ENCODE results near the gene BGN. TPM values are rescaled to one million over a fixed set of nuclear protein-coding genes. Genes with fewer than 3 reads are reported as not detected.

The BGN gene
- total RNA-seq, 2 donors from 2014 or later = not detected

DNA sequence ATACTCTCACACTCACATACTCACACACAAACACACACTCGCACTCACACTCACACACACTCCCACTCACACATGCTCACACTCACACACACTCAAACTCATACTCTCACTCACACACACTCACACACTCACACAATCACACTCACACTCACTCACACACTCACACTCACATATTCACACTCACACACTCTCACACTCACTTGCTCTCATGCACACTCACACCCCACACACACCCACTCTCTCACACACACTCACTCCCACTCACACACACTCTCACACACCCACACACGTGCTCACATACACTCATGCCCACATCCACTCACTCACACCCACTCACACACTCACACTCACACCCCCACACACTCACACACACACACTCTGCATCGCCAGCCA, 17.7 kb downstream of the BGN start:
- no peak overlapping the region for H3K27ac Mint-ChIP-seq
- no peaks in the 10 kb centered on the region for H3K4me1 Mint-ChIP-seq (ENCODE audit: low read depth in 2 of 2)

DNA sequence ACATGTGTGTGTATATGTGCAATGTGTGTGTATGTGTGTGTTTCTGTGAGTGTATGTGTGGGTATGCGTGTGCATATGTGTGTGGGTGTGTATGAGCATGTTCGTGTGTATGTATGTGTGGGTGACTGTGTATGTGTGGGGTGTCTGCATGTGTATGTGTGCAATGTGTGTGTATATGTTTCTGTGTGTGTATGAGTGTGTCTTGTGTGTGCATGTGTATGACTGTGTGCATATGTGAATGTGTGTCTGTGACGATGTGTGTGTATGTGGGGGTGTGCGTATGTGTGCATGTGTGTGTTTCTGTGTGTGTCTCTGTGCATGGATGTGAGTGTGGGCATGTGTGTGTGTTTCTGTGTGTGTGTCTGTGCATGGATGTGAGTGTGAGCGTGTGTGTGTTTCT, 18.5 kb downstream of the BGN start:
- Mint-ChIP-seq H3K9me3 (no peaks in the 10 kb centered on the region), H3K4me3 (no peak overlapping the region), H3K27me3 (peaks cover 6 to 9% of the 10 kb centered on the region in 2 donors), H3K36me3 (no peaks in the 10 kb centered on the region), H3K27ac (no peak overlapping the region), H3K4me1 (ENCODE audit: low read depth in 2 of 2) (no peaks in the 10 kb centered on the region)
- DNase-seq (ENCODE audit: low spot score) = no peak
- ATAC-seq = no peak

More for the DNA sequence above, 17.7 kb downstream of the BGN start:
- Mint-ChIP-seq H3K36me3 (no peaks in the 10 kb centered on the region), H3K27me3 (peaks cover 5 to 9% of the 10 kb centered on the region in 2 donors), H3K4me3 (no peak overlapping the region), H3K9me3 (no peaks in the 10 kb centered on the region)
- ATAC-seq (no peak), DNase-seq (ENCODE audit: low spot score) (no peak)

DNA sequence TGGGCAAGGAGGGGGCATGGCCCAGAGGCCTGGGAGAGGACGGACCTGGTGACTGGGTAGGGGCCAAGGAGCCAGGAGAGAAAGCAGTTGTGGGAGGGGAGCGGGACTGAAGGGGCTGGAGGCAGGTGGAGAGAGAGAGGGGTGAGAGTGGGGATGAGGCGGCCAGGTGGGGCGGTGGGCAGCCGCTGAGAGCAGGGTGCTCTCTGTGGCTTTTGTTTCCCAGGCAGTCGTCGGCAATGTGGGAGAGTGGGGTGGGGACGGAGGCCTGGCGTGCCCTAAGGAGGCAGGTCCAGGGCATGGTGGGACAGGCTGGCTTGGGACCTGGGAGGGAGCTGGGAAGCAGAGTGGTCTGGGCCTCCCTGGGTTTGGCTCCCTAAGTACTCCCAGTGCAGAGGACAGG, 19.5 kb downstream of the BGN start:
- no peak for ATAC-seq
- DNase-seq (ENCODE audit: low spot score) = no peak
- Mint-ChIP-seq H3K36me3 (no peaks in the 10 kb centered on the region), H3K27ac (no peak overlapping the region), H3K4me3 (no peak overlapping the region), H3K9me3 (no peaks in the 10 kb centered on the region), H3K4me1 (ENCODE audit: low read depth in 2 of 2) (no peaks in the 10 kb centered on the region), H3K27me3 (peaks cover 9% of the 10 kb centered on the region in 2 donors)

DNA sequence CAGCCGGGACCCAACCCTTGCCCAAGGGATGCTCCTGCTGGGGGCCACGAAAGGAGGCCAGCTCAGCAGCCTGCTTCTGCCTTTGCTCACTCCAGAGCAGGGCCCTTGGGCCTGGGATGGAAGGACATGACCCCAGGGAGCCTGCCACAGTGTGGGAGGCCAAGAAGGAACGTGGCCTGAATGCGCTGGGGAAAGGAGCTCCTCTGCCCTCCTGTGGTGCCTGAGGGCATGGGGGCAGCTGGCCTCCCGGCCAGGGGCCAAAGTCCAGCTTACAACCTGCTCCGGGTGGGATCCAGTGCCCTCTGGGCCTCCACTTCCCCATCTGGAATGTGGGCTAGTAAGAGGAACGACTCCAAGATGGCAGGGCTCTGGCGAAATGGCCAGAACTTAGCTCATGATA, 20.7 kb downstream of the BGN start:
- H3K27me3 Mint-ChIP-seq = peaks cover 9% of the 10 kb centered on the region in 2 donors
- no peak for DNase-seq (ENCODE audit: low spot score)
- H3K4me1 Mint-ChIP-seq (ENCODE audit: low read depth in 2 of 2) = no peaks in the 10 kb centered on the region
- no peak for ATAC-seq
- no peaks in the 10 kb centered on the region for H3K36me3 Mint-ChIP-seq
- no peak overlapping the region for H3K4me3 Mint-ChIP-seq
- H3K9me3 Mint-ChIP-seq = no peaks in the 10 kb centered on the region
- no peak overlapping the region for H3K27ac Mint-ChIP-seq

DNA sequence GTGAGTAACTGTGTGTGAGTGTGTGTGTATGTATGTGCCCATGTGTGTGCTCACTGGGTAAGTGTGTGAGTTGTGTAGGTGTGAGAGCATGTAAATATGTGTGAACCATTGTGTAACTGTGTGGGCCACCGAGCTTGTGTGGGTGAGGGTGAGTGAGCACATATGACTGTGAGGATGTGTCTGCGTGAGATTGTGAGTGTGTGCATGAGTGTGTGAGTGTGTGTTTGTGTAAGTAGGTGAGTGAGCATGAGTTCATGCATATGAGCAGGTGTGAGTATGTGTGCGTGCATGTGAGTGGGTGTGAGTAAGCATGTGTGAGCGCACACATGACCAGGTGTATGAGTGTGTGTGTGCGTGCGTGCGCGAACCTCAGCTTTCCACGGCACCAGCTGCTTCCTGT, 21.3 kb downstream of the BGN start:
- DNase-seq (ENCODE audit: low spot score) = no peak
- Mint-ChIP-seq H3K36me3 (no peaks in the 10 kb centered on the region), H3K4me1 (ENCODE audit: low read depth in 2 of 2) (no peaks in the 10 kb centered on the region), H3K9me3 (no peaks in the 10 kb centered on the region), H3K27ac (no peak overlapping the region), H3K4me3 (no peak overlapping the region), H3K27me3 (peaks cover 9% of the 10 kb centered on the region in 2 donors)
- no peak for ATAC-seq

DNA sequence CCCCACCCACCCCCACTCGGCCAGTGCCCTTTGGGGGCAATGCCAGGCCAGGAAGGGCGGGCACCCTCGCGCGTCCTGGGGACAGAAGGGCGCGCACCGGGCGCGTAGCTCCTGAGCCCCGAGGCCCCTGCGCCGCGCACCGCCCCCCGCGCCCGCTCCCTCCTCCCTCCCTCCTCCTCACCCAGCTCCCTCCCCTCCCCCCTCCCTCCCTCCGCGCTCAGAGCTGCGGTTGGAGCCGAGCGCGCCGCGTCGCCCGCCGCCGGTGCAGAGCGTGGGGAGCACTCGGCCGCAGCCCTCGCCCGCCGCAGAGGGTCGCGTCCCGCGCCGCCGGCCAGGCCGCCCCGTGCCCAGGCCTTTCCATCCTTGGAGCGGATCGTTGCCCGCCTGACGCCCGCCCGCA, 22.6 kb downstream of the BGN start, which contains the start of gene ATP2B3:
TSS of gene ATP2B3 (plus strand) at position 220 of the 400 bp plus-strand sequence. CDS start 18,606 bp downstream, outside the sequence.
- ATAC-seq (no peak), DNase-seq (ENCODE audit: low spot score) (no peak)
- Mint-ChIP-seq H3K4me3 (no peak within 1 kb of the TSS), H3K4me1 (ENCODE audit: low read depth in 2 of 2) (peaks cover 0 to 3% of the 10 kb centered on the region in 2 donors), H3K27me3 (peaks cover 9 to 13% of the 10 kb centered on the region in 2 donors), H3K9me3 (no peaks in the 10 kb centered on the region), H3K36me3 (no peaks in the 10 kb centered on the region), H3K27ac (no peak within 1 kb of the TSS)

DNA sequence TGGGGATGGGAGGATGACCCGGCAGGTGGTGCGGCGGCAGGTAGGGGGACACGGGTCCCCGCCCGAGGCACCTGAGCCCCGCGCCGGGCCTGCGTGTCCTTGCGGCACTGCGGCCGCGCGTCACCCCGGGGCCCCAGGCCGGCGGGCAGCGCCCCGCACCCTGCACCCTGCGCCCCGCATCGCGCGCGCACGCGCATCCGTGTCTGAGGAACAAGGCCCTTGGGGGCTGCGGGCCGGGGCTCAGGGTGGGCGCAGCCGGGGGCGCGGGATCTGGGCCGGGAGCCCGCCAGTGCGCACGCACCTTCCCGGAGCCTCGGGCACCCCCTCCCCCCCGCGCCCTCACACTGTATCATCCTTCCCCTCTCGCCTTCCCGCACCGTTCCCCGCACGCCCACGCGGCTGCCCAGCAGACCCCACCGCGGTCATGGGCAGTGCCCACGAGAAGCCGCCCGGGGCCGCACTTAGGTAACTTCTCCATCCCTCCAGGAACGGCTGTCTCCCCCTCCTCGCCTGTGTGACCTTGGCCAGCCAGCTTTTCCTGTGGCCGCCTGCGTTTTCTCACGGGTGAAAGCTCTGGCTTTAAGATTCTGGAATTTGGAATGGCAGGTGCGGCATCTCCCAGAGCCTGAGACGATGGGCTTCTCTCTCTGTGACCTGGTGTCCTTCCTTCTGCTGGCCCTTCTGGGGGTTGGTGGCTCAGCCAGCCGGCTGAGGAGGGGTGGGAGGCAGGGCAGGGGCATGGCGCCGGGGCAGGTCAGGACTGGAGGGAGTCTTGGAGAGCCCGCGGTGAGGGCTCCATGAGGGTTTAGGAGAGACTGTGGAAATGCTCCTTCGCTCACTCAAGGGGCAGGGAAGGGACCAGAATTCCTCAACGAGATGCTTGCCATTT, 23.4 kb downstream of the BGN start:
- no peak overlapping the region for H3K27ac Mint-ChIP-seq

DNA sequence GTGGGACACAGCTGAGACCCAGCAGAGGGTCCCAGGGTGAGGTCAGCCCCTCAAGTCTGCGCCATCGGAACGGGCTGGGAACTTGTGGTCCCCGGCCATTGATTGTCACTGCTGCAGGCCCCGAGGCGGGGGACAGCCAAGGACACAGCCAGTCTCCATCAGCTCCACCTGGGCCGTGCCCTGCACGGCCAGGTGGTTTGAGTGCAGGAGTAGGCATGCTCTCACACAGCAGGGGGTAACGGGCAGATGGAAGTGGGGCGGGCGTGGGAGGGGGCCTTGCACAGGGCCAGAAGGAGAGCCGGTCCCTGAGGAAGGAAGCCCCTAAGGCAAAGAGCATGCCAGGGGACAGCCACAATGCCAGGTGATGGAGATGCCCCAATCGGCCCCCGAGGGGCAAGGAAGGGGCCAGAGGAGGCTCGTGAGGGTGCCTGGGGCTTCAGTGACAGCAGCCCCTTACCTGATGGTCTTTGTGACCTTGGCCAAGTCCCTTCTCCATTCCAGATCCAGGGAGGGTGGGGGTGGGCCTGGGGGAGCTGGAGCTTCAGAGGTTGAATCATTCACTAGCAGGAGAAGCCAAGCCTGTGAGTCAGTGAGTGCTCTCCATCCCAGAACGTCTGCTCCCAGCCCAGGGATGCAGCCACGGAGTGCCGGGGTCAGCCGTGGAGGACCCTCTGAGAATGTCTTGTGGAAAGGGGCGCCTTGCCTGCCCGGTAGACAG, 24.9 kb downstream of the BGN start:
- H3K9me3 Mint-ChIP-seq = no peaks in the 10 kb centered on the region
- H3K4me3 Mint-ChIP-seq = no peak overlapping the region
- no peak overlapping the region for H3K27ac Mint-ChIP-seq
- no peak for DNase-seq (ENCODE audit: low spot score)
- H3K27me3 Mint-ChIP-seq = peaks cover 9 to 13% of the 10 kb centered on the region in 2 donors
- peaks cover 0 to 3% of the 10 kb centered on the region in 2 donors for H3K4me1 Mint-ChIP-seq (ENCODE audit: low read depth in 2 of 2)
- no peak for ATAC-seq
- no peaks in the 10 kb centered on the region for H3K36me3 Mint-ChIP-seq

More for the DNA sequence above, 23.4 kb downstream of the BGN start:
- DNase-seq (ENCODE audit: low spot score) (no peak), ATAC-seq (no peak)
- no peaks in the 10 kb centered on the region for H3K36me3 Mint-ChIP-seq
- H3K9me3 Mint-ChIP-seq = no peaks in the 10 kb centered on the region
- peaks cover 0 to 3% of the 10 kb centered on the region in 2 donors for H3K4me1 Mint-ChIP-seq (ENCODE audit: low read depth in 2 of 2)
- peaks cover 9 to 13% of the 10 kb centered on the region in 2 donors for H3K27me3 Mint-ChIP-seq
- H3K4me3 Mint-ChIP-seq = no peak overlapping the region

DNA sequence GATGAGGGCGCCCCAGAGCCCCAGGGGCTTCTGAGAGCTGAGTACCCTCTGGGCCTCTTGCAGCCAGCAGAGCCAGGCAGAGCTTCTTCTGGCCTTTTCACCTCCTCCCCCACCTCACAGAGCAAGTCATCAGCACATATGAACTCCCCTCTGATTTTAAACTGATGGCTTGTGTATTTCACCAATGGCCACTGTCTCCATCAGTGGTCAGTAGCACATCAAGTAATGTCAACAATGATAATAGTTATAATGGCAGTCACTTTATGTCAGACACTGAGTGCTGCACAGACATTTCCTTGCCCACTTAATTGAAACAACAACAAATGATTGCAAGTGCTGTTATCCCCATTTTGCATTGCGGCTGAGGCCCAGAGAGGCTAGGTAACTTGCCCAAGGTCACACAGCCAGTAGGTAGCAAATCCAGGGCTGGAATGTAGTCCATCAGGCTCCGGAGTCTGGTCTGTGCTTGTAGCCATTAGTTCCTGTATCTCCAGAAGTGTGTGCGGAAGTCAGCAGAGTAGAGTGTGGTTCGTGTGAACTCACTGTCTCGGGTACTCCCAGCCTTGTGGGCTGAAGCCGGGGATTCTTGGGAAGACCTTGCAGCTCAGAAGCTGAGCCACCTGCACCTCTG, 25.6 kb downstream of the BGN start:
- Mint-ChIP-seq H3K36me3 (no peaks in the 10 kb centered on the region), H3K9me3 (no peaks in the 10 kb centered on the region), H3K4me1 (ENCODE audit: low read depth in 2 of 2) (peaks cover 0 to 3% of the 10 kb centered on the region in 2 donors), H3K4me3 (no peak overlapping the region), H3K27me3 (peaks cover 9 to 13% of the 10 kb centered on the region in 2 donors), H3K27ac (no peak overlapping the region)
- ATAC-seq (no peak), DNase-seq (ENCODE audit: low spot score) (no peak)

DNA sequence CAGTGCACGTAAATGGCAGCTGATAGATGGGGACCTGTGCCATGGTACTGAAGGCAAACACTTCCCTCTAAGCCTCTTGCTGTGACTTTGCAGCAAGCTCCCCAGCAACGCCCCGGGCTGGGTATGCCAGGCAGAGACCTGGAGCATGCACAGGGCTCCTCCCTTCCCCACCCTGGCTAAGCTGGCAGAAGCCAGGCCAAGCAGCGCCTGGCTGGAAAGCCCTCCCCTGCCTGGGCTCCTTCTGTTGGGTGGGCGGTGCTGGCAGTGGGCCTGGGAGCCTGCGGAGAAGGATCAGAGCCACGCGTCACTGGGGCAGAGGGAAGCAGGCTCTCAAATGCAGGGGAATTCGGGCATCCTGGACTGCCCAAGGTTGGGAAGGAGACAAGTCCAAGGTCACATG, 26.3 kb downstream of the BGN start:
- Mint-ChIP-seq H3K36me3 (no peaks in the 10 kb centered on the region), H3K27me3 (peaks cover 4 to 9% of the 10 kb centered on the region in 2 donors), H3K9me3 (no peaks in the 10 kb centered on the region), H3K27ac (no peak overlapping the region), H3K4me1 (ENCODE audit: low read depth in 2 of 2) (peaks cover 0 to 3% of the 10 kb centered on the region in 2 donors), H3K4me3 (no peak overlapping the region)
- ATAC-seq = no peak
- no peak for DNase-seq (ENCODE audit: low spot score)

DNA sequence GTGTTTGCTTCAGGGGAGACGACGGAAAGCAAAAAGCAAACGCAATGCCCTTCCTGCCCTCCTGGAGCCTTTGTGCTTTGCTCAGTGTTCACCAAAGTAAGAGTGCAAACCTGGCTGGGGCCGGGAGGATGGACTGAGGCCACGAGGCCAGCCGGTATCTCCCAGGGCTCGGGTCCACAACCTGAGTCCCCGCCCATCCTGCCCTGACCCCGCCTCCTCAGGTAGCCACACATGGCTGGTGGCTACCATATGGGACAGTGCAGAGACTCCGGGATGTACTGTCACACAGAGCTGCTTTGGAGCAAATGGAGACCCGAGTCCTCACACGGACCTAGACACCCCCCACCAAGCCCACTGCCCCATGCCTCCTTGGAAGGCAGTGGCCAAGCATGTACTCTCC, 27.5 kb downstream of the BGN start:
- Mint-ChIP-seq H3K9me3 (no peaks in the 10 kb centered on the region), H3K36me3 (no peaks in the 10 kb centered on the region), H3K4me1 (ENCODE audit: low read depth in 2 of 2) (peaks cover 0 to 3% of the 10 kb centered on the region in 2 donors), H3K27ac (no peak overlapping the region), H3K4me3 (no peak overlapping the region), H3K27me3 (peaks cover 0 to 10% of the 10 kb centered on the region in 2 donors)
- DNase-seq (ENCODE audit: low spot score) (no peak), ATAC-seq (no peak)

DNA sequence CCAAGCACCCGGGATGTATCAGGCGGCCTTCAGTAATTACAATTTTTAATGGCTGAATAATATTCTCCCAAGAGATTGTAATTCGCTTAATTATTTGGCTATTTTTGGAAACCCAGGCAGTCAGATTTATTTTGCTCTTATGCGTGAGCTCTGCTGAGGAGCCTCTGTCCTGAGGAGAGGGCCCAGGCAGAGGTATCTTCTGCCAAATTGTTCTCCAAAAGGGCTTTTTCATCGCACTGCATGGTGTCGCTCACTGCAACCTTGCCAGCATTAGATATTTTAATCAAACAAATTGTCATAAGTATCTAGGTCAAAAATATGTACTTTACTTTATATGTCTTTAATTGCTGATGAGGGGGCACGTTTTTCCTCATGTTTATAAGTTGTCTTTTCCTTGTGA, 28.5 kb downstream of the BGN start:
- DNase-seq (ENCODE audit: low spot score) (no peak), ATAC-seq (no peak)
- Mint-ChIP-seq H3K9me3 (no peaks in the 10 kb centered on the region), H3K4me1 (ENCODE audit: low read depth in 2 of 2) (peaks cover 0 to 3% of the 10 kb centered on the region in 2 donors), H3K27ac (no peak overlapping the region), H3K36me3 (no peaks in the 10 kb centered on the region), H3K4me3 (no peak overlapping the region), H3K27me3 (peaks cover 0 to 13% of the 10 kb centered on the region in 2 donors)

DNA sequence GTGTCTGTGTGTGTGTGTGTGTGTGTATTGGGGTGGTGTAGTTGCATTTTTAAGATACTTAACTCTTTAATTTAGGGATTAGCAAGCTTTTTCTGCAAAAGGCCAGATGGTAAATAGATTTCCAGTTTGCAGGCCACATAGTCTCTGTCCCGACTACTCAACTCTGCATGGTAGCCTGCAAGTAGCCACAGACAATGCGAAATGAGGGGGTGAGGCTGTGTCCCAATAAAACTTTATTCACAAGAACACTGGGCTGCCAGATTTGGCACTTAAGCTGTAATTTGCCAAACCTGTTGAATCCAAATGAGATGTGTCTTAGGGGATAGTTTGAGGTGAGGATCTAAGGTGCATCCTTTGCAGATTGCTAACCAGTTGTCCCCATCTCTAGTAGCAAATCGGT, 29.5 kb downstream of the BGN start:
- Mint-ChIP-seq H3K9me3 (no peaks in the 10 kb centered on the region), H3K27me3 (peaks cover 0 to 11% of the 10 kb centered on the region in 2 donors), H3K4me3 (no peak overlapping the region), H3K4me1 (ENCODE audit: low read depth in 2 of 2) (peaks cover 0 to 3% of the 10 kb centered on the region in 2 donors), H3K27ac (no peak overlapping the region), H3K36me3 (no peaks in the 10 kb centered on the region)
- ATAC-seq = no peak
- no peak for DNase-seq (ENCODE audit: low spot score)

DNA sequence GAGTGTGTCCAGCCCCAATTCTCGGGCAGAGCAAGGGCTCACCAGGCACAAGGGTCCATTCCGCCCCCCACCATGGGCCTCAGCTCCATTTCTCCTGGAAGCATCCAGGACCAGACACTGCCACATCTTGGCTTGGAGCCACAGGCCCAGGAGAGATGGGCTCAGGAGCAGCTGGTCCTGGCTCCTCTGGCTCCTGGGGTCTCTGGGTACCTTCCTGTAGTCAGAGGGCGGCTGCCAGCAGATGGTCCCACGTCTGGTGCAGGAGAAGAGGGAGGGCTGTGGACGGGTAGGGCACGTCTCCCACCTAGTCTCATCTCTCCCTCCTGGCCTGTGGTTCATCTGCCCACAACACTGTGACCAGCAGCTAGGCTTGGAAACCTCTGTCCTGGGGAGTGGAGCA, 30.7 kb downstream of the BGN start:
- Mint-ChIP-seq H3K4me3 (no peak overlapping the region), H3K4me1 (ENCODE audit: low read depth in 2 of 2) (peaks cover 0 to 3% of the 10 kb centered on the region in 2 donors), H3K27me3 (peaks cover 0 to 11% of the 10 kb centered on the region in 2 donors), H3K9me3 (no peaks in the 10 kb centered on the region), H3K27ac (no peak overlapping the region), H3K36me3 (no peaks in the 10 kb centered on the region)
- no peak for ATAC-seq
- no peak for DNase-seq (ENCODE audit: low spot score)

All from natural killer cell treated with Interleukin-12 subunit alpha and Interleukin-12 subunit beta and Interleukin-15 and Interleukin-18, amount 100 ng/mL, for 72 hours (primary cell).